Measurements from ENCODE around the gene ARF6.

- TF ChIP-seq GLIS3 (CRISPR knock-in tag; IDR thresholded peaks at IDR 0.05) (no peak), CSDC2 (CRISPR knock-in tag; IDR thresholded peaks at IDR 0.05) (no peak)
These were observed 679 bp downstream of the ARF6 start for GRCh38 chr14:49893309-49894213.
